Cardiac muscle cell (in vitro differentiated cells and primary cell): ENCODE results near the gene MCHR2. TPM values are rescaled to one million over a fixed set of nuclear protein-coding genes. Genes with fewer than 3 reads are reported as not detected.
A peak's percentile ranks its signal among the peaks of the same experiment; 100 is the strongest.

Experiments used
- DNase-seq, 2 donors: peaks; one replicate each; pipeline versions ENCODE4 v3.0.0 to v3.0.0-alpha.2; 2010 to 2017; ENCODE audit warnings: low read depth in 1 of 2, low spot score in 1 of 2
- H3K27ac ChIP-seq: fragments of 200-600 bp; sonication (generic); 2 replicates; pipeline ENCODE4 v1.5.1; 2016
- H3K27me3 ChIP-seq: fragments of 200-600 bp; sonication (generic); 2 replicates; pipeline ENCODE4 v1.6.0; 2016; ENCODE audit warnings: control low read depth
- H3K36me3 ChIP-seq: fragments of 200-600 bp; sonication (generic); 2 replicates; pipeline ENCODE4 v1.5.1; 2016; ENCODE audit warnings: control low read depth
- H3K4me1 ChIP-seq: fragments of 200-600 bp; sonication (generic); 2 replicates; pipeline ENCODE4 v1.8.1; 2017; ENCODE audit warnings: low read depth, mild to moderate bottlenecking, mixed run types
- H3K4me3 ChIP-seq: fragments of 200-600 bp; sonication (generic); 2 replicates; pipeline ENCODE4 v1.5.1; 2016; ENCODE audit warnings: mild to moderate bottlenecking
- H3K9me3 ChIP-seq: fragments of 200-600 bp; sonication (generic); 2 replicates; pipeline ENCODE4 v1.5.1; 2017; ENCODE audit warnings: low read depth, mild to moderate bottlenecking, control low read depth
- CTCF ChIP-seq: IDR thresholded peaks from 2 replicates; pipeline ENCODE4 v1.5.1; 2012; ENCODE audit warnings: low read depth, mild to moderate bottlenecking, low read length
- polyA plus RNA-seq: library from polyadenylated mRNA; unstranded; fragments of >200 nt; fragmentation: Nextera tagmentation; extraction: Ambion mirVana; gene quantifications from 2 replicates; pipeline ENCODE4 v1.2.1, GENCODE V29; 2016
- total RNA-seq: library from RNA; depleted of rRNA; stranded (reverse); fragments of >200 nt; gene quantifications from 2 replicates; pipeline ENCODE4 v1.2.3, GENCODE V29; 2016

MCHR2 gene
- total and polyA plus RNA-seq, 2 experiments from 2014 or later, result not detected

- Histone ChIP-seq H3K4me1 (no peaks in the 10 kb centered on the region), H3K9me3 (no peaks in the 10 kb centered on the region), H3K36me3 (no peaks in the 10 kb centered on the region), H3K27ac (no peak overlapping the region), H3K4me3 (no peak overlapping the region), H3K27me3 (peaks cover 25% of the 10 kb centered on the region)
- peak; percentile 92 for TF ChIP-seq CTCF
- peak; percentile 71 to 74 for DNase-seq
Measured at GRCh38 chr6:100001915-100002388, 7.9 kb upstream of the MCHR2 start.

DNA sequence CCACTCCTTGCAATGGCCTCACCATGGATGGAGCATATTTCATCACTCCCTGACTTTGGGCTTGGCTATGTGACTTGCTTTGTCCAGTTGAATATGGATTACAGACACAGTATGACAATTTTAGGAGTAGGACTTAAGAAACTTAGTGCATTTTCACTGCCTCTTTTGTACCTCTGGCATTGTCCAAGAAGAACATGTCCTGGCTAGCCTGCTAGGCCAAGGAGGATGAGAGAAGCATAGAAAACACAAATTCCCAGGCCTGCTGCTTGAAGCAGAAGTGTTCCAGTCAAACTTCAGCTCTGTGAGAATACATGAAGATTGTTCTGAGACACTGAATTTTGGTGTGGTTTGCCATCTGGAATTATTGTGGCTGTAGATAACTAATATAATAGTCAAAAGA, 3.1 kb upstream of the MCHR2 start:
- H3K9me3 ChIP-seq, result no peaks in the 10 kb centered on the region
- TF ChIP-seq CTCF, result no peak
- H3K36me3 ChIP-seq, result no peaks in the 10 kb centered on the region
- H3K27me3 ChIP-seq, result peaks cover 70% of the 10 kb centered on the region
- no peak for DNase-seq
- H3K4me1 ChIP-seq, result no peaks in the 10 kb centered on the region
- H3K4me3 ChIP-seq, result no peak overlapping the region
- H3K27ac ChIP-seq, result no peak overlapping the region

- Histone ChIP-seq H3K36me3 (no peaks in the 10 kb centered on the region), H3K9me3 (no peaks in the 10 kb centered on the region), H3K27ac (no peak overlapping the region), H3K27me3 (peaks cover 72% of the 10 kb centered on the region), H3K4me3 (no peak overlapping the region), H3K4me1 (no peaks in the 10 kb centered on the region)
- no peak for TF ChIP-seq CTCF
- DNase-seq, result no peak
Measured at GRCh38 chr6:99995916-99996315, 1.9 kb upstream of the MCHR2 start.

GRCh38 chr6:99993146-99993532, 884 bp downstream of the MCHR2 start:
- TF ChIP-seq CTCF, result no peak
- Histone ChIP-seq H3K4me3 (peak overlapping the region; percentile 36), H3K9me3 (no peaks in the 10 kb centered on the region), H3K27me3 (peaks cover 65% of the 10 kb centered on the region), H3K27ac (no peak overlapping the region), H3K4me1 (no peaks in the 10 kb centered on the region), H3K36me3 (no peaks in the 10 kb centered on the region)
- no peak for DNase-seq

DNA sequence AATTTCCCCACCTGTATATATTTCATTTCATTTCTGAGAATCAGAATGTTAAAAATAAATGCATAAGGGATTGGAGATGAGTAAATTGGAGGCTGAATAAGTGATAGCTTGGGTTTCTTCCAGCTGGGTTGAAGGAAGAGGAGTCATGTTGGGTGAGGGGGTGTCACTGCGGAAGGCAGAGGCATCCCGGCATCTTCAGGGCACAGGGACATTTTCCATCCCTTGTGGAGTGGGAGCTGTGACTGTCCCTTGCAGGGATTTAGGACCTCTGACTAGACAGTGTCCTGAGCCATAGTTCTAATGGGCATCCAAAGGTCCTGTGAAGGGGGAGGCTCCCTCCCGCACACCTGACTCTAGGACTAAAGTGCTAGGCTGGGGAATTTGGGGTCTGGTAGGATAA, 2.1 kb downstream of the MCHR2 start:
- no peaks in the 10 kb centered on the region for H3K36me3 ChIP-seq
- no peaks in the 10 kb centered on the region for H3K4me1 ChIP-seq
- no peak for DNase-seq
- no peaks in the 10 kb centered on the region for H3K9me3 ChIP-seq
- TF ChIP-seq CTCF, result no peak
- no peak overlapping the region for H3K4me3 ChIP-seq
- no peak overlapping the region for H3K27ac ChIP-seq
- peaks cover 65% of the 10 kb centered on the region for H3K27me3 ChIP-seq

DNA sequence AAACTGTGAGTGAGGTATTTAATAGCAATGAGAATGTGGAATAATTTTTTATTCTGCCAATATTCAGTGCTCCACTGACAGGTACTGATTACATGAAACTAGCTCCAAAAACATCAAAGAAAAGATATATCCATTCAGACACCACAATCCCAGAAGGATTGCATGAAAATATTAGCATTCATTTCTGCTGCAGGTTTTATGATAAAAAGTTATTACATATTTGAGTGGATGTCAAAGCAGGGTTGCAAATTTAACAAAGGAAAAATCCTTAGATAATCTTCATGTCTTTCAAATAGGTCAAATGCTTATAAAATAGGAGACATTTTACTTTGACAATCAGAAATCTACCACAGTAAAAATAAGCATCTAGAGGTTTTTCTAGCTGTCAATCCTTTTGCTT, 13.3 kb downstream of the MCHR2 start:
- Histone ChIP-seq H3K9me3 (no peaks in the 10 kb centered on the region), H3K4me1 (no peaks in the 10 kb centered on the region), H3K27me3 (no peaks in the 10 kb centered on the region), H3K27ac (no peak overlapping the region), H3K36me3 (no peaks in the 10 kb centered on the region), H3K4me3 (no peak overlapping the region)
- TF ChIP-seq CTCF, result no peak
- no peak for DNase-seq
